ENCODE results near the gene PDCD6IP.

Gene PDCD6IP

DNA sequence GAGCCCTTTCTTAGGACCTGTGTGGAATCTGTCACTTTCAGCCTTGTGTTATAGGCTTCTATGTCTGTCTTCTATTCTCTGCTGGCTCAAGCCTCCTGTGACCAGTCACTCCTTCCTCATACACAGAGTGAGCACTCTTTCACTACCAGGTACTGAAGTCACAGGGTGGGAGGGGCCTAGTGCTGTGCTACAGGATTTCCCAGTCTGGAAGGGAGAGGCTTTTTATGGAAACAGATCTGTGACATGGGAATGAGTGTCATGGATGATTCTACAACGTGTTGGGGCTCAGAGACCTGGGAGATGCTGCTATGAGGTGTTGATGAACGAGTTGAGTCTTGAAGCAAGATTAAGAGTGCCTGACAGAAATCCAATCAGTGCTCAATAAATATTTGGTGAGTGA, 100.5 kb downstream of the PDCD6IP start:
- DNase-seq = no peak

DNA sequence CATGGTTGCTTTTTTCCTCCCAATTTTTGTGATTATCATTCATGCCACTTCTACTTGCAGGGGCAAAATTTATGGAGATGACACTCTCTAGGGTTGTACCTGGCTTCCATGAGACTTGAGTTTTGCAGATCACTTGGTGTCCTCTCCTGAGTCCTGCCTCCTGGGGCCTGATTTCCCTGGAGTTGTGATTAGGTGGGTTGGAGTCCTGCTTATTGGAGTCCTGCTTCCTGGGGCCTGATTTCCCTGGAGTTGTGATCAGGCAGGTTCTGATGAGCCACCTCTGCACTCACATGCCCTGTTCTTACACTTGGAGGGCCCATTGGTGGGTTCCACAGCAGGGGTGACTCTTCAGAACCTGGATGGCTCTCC, 102.0 kb downstream of the PDCD6IP start:
- no peak for DNase-seq

DNA sequence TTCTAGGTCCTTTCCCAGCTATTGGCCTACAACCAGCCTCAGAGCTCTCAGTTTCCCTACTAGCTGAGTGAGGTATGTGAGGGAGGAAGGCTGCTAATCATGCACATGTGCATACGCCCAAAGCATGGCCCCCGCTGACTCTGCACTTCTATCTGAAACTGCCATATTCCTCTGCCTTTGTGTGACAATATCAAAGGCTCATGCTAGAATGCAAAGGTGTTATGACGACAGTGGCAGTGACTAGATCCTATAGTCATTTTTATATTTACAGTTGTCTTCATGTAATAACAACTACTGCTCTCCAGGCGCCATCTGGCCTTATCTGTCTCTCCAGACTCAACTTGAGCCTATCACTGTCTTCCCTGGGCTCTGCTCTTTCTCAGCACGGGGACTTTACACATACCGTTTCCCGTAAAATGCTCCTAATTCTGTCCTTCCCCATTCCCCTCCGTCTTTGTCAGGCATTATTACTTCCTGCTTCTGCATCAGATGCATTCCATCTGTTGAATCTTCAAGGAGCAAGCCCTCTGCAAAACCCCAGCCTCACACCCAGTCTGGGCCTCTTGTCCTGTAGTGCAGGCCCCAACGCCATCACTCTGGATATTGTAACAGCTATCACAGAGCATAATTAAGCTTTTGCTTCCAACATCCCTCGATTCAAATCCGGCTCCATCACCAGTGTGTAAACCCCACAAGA, 102.5 kb downstream of the PDCD6IP start:
- DNase-seq = no peak

DNA sequence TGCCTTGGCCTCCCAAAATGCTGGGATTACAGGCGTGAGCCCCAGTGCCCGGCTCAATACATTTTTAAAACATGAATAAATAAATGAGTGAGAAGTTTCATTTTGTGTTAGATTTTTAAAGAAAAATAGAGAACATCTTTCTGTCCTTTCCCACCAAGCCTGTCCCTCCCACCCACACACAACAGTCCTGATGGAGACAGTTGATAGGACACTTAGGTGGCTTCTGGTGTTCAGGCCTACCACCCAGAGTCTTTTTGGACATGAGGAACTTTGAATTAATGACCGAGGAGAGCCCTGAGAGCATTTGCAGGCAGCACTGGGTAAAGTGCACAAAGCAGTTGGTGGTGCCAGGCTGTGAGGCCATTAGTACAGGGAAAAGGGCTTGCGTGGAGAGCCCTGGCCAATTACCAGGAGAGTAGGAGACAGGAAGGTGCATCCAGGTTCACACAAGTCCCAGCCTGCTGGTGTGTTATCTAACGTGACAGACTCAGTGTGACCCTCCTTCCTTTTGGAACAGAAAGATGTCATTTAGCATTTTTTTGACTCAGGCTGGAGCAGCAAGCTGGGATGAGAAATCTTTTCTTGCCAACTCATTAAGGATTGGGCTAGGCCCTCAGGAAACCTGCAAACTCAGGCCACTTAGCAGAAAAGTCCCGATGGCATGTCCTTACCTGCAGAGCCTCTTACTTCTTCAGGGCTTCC, 103.6 kb downstream of the PDCD6IP start:
- DNase-seq = no peak

DNA sequence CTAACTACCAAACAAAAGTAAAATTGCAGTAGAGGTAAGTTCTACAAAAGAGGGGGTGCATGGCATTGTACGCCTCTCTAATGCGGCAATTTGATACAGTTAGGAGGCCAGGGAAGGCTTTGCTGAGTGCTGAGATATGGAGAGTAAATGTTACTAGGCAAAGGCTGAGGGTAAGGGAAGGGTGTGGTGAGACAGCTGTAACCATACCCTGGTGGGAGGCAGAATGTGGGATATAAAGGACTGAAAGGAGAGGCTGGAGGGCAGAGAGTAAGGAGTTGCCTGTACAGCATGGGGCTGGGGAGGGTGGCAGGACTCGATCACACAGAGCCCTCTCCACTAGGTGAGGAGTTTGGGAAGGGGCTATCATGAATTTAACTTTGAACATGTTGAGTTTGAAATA, 106.3 kb downstream of the PDCD6IP start:
- DNase-seq = no peak

DNA sequence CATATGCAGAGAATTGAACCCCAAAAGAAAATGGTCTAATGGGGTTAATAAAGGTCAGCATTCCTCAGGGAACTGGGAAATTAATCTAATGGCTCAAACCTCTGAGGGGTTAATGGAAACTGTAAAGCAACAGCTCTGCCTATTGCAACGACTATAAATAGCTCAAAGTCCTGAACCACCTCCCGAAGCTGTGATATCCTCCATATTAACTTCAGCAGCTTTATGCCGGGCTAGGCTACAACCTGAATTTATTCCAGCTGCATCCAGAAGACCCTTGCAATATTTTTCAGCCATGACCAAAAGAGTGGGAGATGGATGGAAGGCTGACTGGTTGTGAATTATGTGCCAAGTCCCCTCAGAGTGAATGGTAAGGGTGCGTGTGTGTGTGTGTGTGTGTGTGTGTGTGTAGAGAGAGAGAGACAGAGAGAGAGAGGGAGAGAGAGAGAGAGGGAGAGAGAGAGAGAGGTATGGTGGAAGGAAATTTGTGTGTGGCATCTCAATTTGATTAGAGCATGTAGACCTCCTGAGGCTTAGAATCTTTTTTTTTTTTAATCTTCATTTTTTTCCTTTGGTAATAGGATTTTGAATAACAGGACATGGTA, 109.9 kb downstream of the PDCD6IP start:
- DNase-seq = no peak

DNA sequence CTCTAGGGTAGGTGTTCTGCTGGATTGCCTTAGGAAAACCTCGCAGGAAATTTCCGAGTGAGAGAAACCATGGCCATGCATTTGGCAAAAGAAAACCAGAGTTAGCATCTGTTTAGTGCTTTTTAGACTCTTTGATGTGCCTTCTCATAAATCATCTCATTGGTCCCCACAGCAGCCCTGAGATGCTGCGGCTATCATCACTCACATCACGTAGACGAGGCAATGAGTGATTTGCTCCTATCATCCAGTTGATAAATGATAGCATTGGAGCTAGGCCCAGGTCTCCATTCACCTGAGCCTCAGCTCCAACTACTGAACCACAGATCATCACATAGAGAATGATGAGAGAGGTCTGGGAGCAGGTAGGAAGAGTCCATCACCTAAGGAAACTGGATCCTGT, 111.1 kb downstream of the PDCD6IP start:
- DNase-seq = no peak

DNA sequence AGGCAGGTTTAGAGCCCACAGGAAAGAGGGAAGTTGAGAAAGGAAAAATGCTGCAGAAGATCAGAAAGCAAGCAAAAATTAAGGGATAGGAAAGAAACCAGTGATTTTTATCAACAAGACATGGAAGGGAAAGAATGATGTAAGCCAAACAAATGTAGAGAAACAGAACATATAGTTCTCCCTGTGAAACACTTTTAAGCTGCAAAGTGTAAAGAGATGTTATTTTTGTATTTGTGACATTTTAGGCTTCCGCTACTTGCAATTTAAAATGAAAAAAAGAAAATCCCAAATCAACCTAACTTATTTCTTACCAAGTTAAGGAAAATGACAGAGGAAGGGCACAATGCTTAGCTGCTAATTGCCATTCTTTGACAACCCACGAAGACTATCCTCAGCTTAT, 111.6 kb downstream of the PDCD6IP start:
- DNase-seq = no peak

DNA sequence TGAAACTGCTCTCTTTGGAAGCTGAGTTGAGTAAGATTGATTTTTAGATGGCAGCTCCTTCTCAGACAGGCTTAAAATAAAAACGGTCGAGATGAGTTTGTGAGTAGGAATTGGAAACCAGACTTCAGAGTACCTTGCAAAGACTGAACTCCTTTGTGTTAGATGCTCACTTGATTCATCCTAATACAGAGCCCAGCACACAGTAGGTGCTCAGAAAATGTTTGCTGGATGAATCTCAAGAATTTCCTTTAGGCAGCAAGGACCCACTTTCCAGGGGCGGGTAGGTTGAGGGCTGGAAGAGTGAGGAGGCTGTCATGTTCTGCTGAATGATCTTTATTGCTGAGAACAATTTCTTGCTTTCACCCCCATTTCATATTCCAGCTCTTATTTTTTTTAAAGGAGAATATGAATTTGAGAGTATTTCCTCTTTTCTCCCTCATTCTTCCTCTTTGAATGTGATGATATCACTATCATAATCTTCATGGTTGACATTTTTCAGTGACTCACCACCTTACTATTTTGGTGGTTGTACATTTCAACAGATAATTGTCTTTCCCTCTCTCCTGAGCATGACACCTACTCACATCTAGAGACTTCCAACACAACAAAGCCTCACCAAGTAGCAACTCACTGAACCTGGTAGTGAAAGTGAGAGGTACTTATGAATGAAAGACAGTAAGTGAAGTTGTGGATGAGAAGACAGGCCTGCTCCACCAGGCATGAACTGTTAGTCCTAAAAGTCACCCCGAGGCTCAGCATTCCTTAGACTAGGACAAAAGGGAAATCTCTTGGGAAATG, 113.3 kb downstream of the PDCD6IP start:
- DNase-seq = no peak

DNA sequence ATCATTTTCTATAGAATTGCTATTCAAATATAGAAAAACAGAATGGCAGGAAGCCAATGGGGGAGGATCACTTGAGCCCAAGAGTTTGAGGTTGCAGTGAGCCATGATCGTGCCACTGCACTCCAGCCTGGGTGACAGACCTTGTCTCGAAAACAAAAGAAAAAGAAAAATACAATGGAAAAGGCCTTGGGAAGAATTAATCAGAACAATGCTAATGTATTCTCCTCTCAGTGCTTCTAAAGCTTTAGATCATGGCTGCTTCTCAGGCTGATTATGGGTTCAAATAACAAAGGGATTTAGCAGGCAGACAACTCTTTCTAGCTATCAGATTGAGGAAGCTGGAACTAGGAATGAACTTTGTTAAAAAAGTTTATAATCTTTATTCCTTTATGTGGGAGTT, 115.8 kb downstream of the PDCD6IP start:
- no peak for DNase-seq

DNA sequence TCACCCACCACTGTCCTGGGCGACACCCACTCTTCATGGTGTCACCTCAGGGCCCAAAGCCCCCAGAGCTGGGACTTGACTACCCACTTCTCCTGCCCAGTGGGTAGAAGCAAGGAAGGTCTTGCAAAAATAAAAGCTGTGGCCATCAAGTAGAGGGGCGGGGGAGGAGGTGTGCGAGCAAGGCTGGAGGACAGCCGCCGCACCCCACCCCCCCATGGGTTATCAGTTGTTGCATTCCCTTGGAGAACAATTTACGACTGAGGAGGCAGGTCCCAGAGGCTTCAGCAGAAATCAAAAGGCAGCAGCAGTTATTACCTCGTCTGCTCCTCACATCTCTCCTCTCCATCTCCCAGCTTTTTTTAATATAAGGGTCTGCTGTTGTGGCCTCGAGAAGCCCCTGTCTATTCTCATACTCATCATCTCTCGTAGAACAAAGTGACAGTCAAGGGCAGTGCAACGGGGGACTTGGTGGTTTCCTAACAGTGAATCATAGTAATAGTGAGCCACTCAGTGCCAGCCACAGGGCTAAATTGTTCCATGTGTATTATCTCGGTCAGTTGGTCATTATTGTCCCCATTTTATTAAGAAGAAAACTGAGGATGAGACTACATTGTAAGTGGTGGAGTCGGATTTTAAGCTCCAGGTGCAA, 116.4 kb downstream of the PDCD6IP start:
- no peak for DNase-seq

DNA sequence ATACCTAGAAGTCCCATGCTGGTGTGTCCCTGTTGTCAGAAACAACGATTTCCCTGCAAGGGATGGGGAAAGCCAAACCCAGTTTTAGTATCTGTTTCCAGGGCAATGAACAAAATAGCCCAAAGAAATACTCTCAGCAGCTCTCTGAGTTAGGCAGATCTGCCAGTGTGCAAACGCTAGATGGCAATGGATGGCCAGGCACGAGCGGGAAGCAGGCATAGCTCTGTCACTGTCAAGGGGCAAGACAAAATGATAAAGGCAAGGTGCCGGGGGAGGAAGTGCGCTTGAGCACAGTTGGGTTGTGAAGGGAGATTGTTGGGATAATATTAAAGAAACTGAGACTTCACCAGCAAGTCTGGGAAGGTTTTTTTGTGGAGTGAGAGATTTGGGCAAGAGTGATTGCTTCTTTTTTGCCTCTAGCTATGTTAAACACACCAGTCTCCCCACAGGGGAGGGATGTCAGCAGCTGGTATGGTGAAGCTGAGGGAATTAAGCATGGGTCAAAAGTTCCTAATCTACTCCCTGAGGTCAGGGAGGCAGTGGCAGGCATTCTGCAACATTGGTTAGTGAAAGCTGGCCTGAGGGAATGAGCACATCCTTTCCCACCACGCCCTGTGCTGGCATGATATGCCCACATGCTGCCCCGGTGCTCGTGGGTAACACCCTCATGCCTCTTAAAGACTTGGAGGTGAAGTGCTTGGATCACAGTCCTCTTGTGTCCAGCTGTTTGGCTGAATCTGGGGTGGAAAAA, 117.5 kb downstream of the PDCD6IP start:
- peak; percentile 5 to 74 for DNase-seq

DNA sequence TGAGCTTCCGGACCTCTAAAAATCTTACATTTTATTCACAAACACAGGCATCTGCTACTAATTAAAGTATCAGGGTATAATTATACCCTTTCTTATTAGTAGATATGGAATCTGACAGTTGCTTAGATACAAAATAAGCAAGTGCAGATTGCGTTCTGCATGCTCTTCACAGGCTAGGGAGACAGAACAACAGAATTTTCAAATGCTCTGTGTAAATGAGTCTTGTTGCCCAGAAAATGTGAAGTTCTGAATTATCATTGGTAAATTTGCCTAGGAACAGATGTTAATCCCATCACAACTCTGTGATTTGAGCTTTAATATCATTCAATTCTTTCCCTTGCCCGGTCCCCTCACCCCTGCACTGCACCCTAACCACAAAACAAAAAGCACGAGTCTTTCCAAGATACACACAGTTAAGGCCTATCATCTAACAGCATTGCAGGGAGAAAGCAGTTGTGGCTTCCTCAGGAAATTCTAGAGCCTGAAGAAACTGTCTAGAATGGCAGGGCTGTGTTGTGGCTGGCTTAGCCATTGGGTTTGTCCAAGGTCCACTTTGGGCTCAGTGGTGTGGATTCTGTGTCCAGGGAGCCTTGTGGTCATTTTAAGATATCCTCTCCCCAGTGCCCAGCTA, 119.8 kb downstream of the PDCD6IP start:
- DNase-seq = no peak
